IMR-90 (cell line): ENCODE results near the gene SLC25A11. TPM values are rescaled to one million over a fixed set of nuclear protein-coding genes. Genes with fewer than 3 reads are reported as not detected.
A peak's percentile ranks its signal among the peaks of the same experiment; 100 is the strongest.

ENCODE experiments used
- ATAC-seq: fragments of 200-7000 bp; cut with Tn5 transposase; 2 replicates; pipeline ENCODE4 v1.9.1; 2020; ENCODE audit warnings: low read depth, mild to moderate bottlenecking, moderate library complexity
- BruUV-seq: library from RNA; stranded (reverse); fragments of 400-500 nt; replicated peaks from 2 replicates; lab custom pipeline; 2021; lab: Mats Ljungman, UMichigan
- CTCF ChIA-PET: fragments of 300-600 bp; formaldehyde crosslinking; extraction: SDS; loops from one replicate; lab custom pipeline; 2021; ENCODE audit warnings: antibody characterized with exemption; lab: Yijun Ruan, JAX
- POLR2A ChIA-PET: fragments of 300-600 bp; sonication (Branson Sonifier 250); formaldehyde crosslinking; loops from one replicate; lab custom pipeline; 2022; ENCODE audit warnings: antibody characterized with exemption; ENCODE audit not compliant: unreplicated experiment; lab: Charles Lee
- DNase-seq: peaks from one replicate; pipeline ENCODE4 v3.0.0; 2013
- H2AFZ ChIP-seq: replicated peaks from 2 replicates; pipeline ENCODE3; 2013; ENCODE audit warnings: low read length, mild to moderate bottlenecking; ENCODE audit not compliant: poor library complexity
- H2AK5ac ChIP-seq: 2 replicates; pipeline ENCODE4 v1.6.1; 2013; ENCODE audit warnings: low read depth, low read length, inconsistent platforms
- H2AK9ac ChIP-seq: replicated peaks from 2 replicates; pipeline ENCODE3; 2013; ENCODE audit warnings: mild to moderate bottlenecking, low read depth, low read length, moderate library complexity; ENCODE audit not compliant: poor library complexity
- H2BK120ac ChIP-seq: 2 replicates; pipeline ENCODE4 v1.6.1; 2013; ENCODE audit warnings: low read depth, low read length, inconsistent platforms
- H2BK15ac ChIP-seq: 3 replicates; pipeline ENCODE4 v1.6.1; 2013; ENCODE audit warnings: low read depth, low read length, inconsistent platforms
- H2BK20ac ChIP-seq: 2 replicates; pipeline ENCODE4 v1.6.1; 2013; ENCODE audit warnings: low read depth, mild to moderate bottlenecking, inconsistent platforms, low read length, moderate library complexity
- H2BK5ac ChIP-seq: 2 replicates; pipeline ENCODE4 v1.6.1; 2013; ENCODE audit warnings: mild to moderate bottlenecking, low read depth, low read length, inconsistent platforms; ENCODE audit not compliant: poor library complexity, severe bottlenecking
- H3K14ac ChIP-seq: replicated peaks from 2 replicates; pipeline ENCODE4 v1.6.1; 2013; ENCODE audit warnings: low read depth, low read length, inconsistent platforms
- H3K18ac ChIP-seq: 2 replicates; pipeline ENCODE4 v1.6.1; 2013; ENCODE audit warnings: low read depth, low read length, control low read depth
- H3K23ac ChIP-seq: 2 replicates; pipeline ENCODE4 v1.6.1; 2013; ENCODE audit warnings: low read depth, low read length, inconsistent platforms
- H3K27ac ChIP-seq: 2 replicates; pipeline ENCODE4 v1.5.1; 2013; ENCODE audit warnings: mild to moderate bottlenecking, control low read depth, low read length; ENCODE audit not compliant: insufficient read depth
- H3K27me3 ChIP-seq: 2 replicates; pipeline ENCODE4 v1.6.1; 2013; ENCODE audit warnings: low read length; ENCODE audit not compliant: control insufficient read depth, insufficient read depth
- H3K36me3 ChIP-seq: 2 replicates; pipeline ENCODE4 v1.6.1; 2013; ENCODE audit warnings: low read length, mixed read lengths; ENCODE audit not compliant: control insufficient read depth, insufficient read depth
- H3K4ac ChIP-seq: 2 replicates; pipeline ENCODE4 v1.6.1; 2013; ENCODE audit warnings: low read depth, low read length, inconsistent platforms
- H3K4me1 ChIP-seq: 2 replicates; pipeline ENCODE4 v1.6.1; 2013; ENCODE audit warnings: low read length, mixed read lengths; ENCODE audit not compliant: control insufficient read depth, insufficient read depth
- H3K4me2 ChIP-seq: 2 replicates; pipeline ENCODE4 v1.6.1; 2013; ENCODE audit warnings: low read depth, mild to moderate bottlenecking, control low read depth, low read length, moderate library complexity
- H3K4me3 ChIP-seq: 2 replicates; pipeline ENCODE4 v1.5.1; 2013; ENCODE audit warnings: low read depth, mild to moderate bottlenecking, control low read depth, low read length, moderate library complexity; ENCODE audit not compliant: insufficient read depth
- H3K56ac ChIP-seq: 2 replicates; pipeline ENCODE4 v1.6.1; 2013; ENCODE audit warnings: low read length, inconsistent platforms; ENCODE audit not compliant: insufficient read depth; ENCODE audit errors: extremely low read depth
- H3K79me1 ChIP-seq, 2 experiments: 2 replicates each; pipeline ENCODE4 v1.6.1; 2013; ENCODE audit warnings: low read length in 2 of 2, inconsistent platforms in 1 of 2, low read depth in 1 of 2
- H3K9ac ChIP-seq: 2 replicates; pipeline ENCODE4 v1.6.1; 2013; ENCODE audit warnings: low read depth, low read length, control low read depth
- H3K9me1 ChIP-seq: 2 replicates; pipeline ENCODE4 v1.6.1; 2013; ENCODE audit warnings: low read length, inconsistent platforms; ENCODE audit not compliant: insufficient read depth
- H3K9me3 ChIP-seq: 2 replicates; pipeline ENCODE4 v1.6.1; 2013; ENCODE audit warnings: low read length; ENCODE audit not compliant: control insufficient read depth, insufficient read depth
- H4K20me1 ChIP-seq: 2 replicates; pipeline ENCODE4 v1.6.1; 2013; ENCODE audit warnings: low read length, inconsistent platforms; ENCODE audit not compliant: insufficient read depth
- H4K5ac ChIP-seq: 2 replicates; pipeline ENCODE4 v1.6.1; 2013; ENCODE audit warnings: mild to moderate bottlenecking, low read depth, low read length, control low read depth
- H4K8ac ChIP-seq, 2 experiments: 2 replicates each; pipeline ENCODE4 v1.6.1; 2013; ENCODE audit warnings: low read depth in 2 of 2, low read length in 2 of 2, control low read depth in 1 of 2, inconsistent platforms in 1 of 2
- H4K91ac ChIP-seq: 2 replicates; pipeline ENCODE4 v1.6.1; 2013; ENCODE audit warnings: low read depth, low read length, inconsistent platforms; ENCODE audit not compliant: insufficient read depth
- BHLHE40 ChIP-seq: fragments of 150-350 bp; IDR thresholded peaks from 2 replicates; pipeline ENCODE4 v1.6.1; 2016; ENCODE audit warnings: mild to moderate bottlenecking, low read depth, low read length
- CEBPB ChIP-seq: IDR thresholded peaks from 2 replicates; pipeline ENCODE4 v1.6.1; 2012; ENCODE audit warnings: low read depth, low read length, improper control_type of control experiment
- FOS ChIP-seq: fragments of 150-350 bp; IDR thresholded peaks from 2 replicates; pipeline ENCODE4 v1.6.1; 2016; ENCODE audit warnings: low read depth, low read length
- MAFK ChIP-seq: IDR thresholded peaks from 2 replicates; pipeline ENCODE4 v1.6.1; 2012; ENCODE audit warnings: low read depth, low read length, improper control_type of control experiment
- MAZ ChIP-seq: IDR thresholded peaks from 2 replicates; pipeline ENCODE4 v1.6.1; 2012; ENCODE audit warnings: low read depth, mild to moderate bottlenecking, low read length, improper control_type of control experiment, moderate library complexity, borderline replicate concordance
- POLR2A ChIP-seq: IDR thresholded peaks from 2 replicates; pipeline ENCODE4 v1.6.1; 2012; ENCODE audit warnings: mild to moderate bottlenecking, low read depth, low read length
- RAD21 ChIP-seq: IDR thresholded peaks from 2 replicates; pipeline ENCODE4 v1.6.1; 2012; ENCODE audit warnings: low read length, improper control_type of control experiment
- RCOR1 ChIP-seq: IDR thresholded peaks from 2 replicates; pipeline ENCODE4 v1.6.1; 2012; ENCODE audit warnings: mild to moderate bottlenecking, low read length, improper control_type of control experiment; ENCODE audit not compliant: insufficient replicate concordance
- RFX5 ChIP-seq: IDR thresholded peaks from 2 replicates; pipeline ENCODE4 v1.8.0; 2012; ENCODE audit warnings: low read depth, mild to moderate bottlenecking, low read length, moderate library complexity
- SMC3 ChIP-seq: fragments of 150-350 bp; IDR thresholded peaks from 2 replicates; pipeline ENCODE4 v1.6.1; 2016; ENCODE audit warnings: low read depth, mild to moderate bottlenecking, antibody characterized with exemption, low read length, moderate library complexity
- WGBS, 2 experiments: methylation state at CpG; one replicate each; pipeline versions ENCODE4 v1.1.5 to v1.1.7; 2013; ENCODE audit warnings: missing lambda C conversion rate in 2 of 2; ENCODE audit not compliant: insufficient read length in 1 of 2; ENCODE audit errors: extremely low coverage in 2 of 2; 5-methylcytosine and 5-hydroxymethylcytosine counted together
- dilution Hi-C: fragments of 300-500 bp; cut with HindIII; formaldehyde crosslinking; loops from one replicate; pipeline ENCODE4 v1.14.3; 2018; ENCODE audit warnings: low sequenced_read_pairs; ENCODE audit not compliant: unreplicated experiment
- in situ Hi-C: fragments of 300-500 bp; cut with MboI; formaldehyde crosslinking; loops from 3 replicates; pipeline ENCODE4 v1.14.3; 2019; ENCODE audit warnings: low sequenced_read_pairs, inconsistent platforms, mixed read lengths
- intact Hi-C: fragments of 100-400 bp; cut with micrococcal nuclease; formaldehyde crosslinking; loops from 2 replicates; pipeline ENCODE4 v1.10.0; 2022
- polyA plus RNA-seq, 3 experiments: library from polyadenylated mRNA; depleted of rRNA; stranded (reverse); fragments of >200 nt; gene quantifications; 2 replicates each; pipeline ENCODE4 v1.2.3, GENCODE V29; 2012; ENCODE audit warnings: low replicate concordance in 1 of 3
- total RNA-seq: library from RNA; depleted of rRNA; stranded (reverse); fragments of >200 nt; gene quantifications from 2 replicates; pipeline ENCODE4 v1.2.3, GENCODE V29; 2012
- TF ChIP-seq, protein P1 (sequence below): conservative IDR thresholded peaks from 2 replicates; pipeline ENCODE4 v1.5.1; 2012; ENCODE audit warnings: mild to moderate bottlenecking, low read depth, low read length, improper control_type of control experiment
- TF ChIP-seq, protein P2 (sequence below): fragments of 150-350 bp; IDR thresholded peaks from 2 replicates; pipeline ENCODE4 v1.6.1; 2016; ENCODE audit warnings: low read depth, mild to moderate bottlenecking, low read length, moderate library complexity, borderline replicate concordance

Gene SLC25A11
- total and polyA plus RNA-seq, 2 of the 4 experiments (the other 2 are of a cell fraction), result 35.0 to 62.2 TPM

DNA sequence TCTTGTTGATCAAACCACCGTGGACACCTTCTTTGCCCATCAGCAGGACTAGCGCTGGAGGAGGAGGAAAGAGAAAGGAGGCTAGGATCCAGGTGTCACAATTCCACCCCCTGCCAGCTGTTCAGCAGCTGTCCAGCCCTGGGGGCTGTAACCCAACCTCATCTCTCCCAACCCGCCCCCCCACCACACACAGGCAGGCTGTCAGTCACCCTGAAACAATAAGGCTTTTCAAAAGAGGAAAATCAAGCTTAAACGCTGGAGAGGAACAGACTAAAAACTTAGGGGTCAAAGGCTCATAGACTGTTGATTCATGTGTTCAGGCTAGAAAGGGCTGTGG, 6.1 kb upstream of the SLC25A11 start:
- H4K8ac ChIP-seq, result peak overlapping the region in 1 of 2 experiments; percentile 80; a peak in 1 of 4 replicates
- H3K27me3 ChIP-seq, result no peaks in the 10 kb centered on the region
- H3K4ac ChIP-seq, result peak overlapping the region; percentile 85
- H2BK120ac ChIP-seq, result no peak overlapping the region
- no peak overlapping the region for H2BK20ac ChIP-seq
- H3K4me3 ChIP-seq, result no peak overlapping the region
- peak overlapping the region; percentile 95 for H3K14ac ChIP-seq
- peaks cover 9 to 51% of the 10 kb centered on the region in 2 experiments; a peak in 3 of 4 replicates for H3K79me1 ChIP-seq
- peak overlapping the region; percentile 81 for H3K23ac ChIP-seq
- no peak overlapping the region for H2BK15ac ChIP-seq
- no CpG with 5 or more reads among the region's 4 CpGs for WGBS, 2 experiments
- no peak overlapping the region for H2AFZ ChIP-seq
- H4K91ac ChIP-seq, result no peak overlapping the region; the same call in 1 of the 2 replicates
- ChIA-PET CTCF (no interaction called here), POLR2A (interaction anchor here (1.3 to 2.2 kb wide), 2 partner anchors 21 to 41 kb away, joined by 4 to 6 read pairs; partner anchors contain the start of genes CAMTA2 and SPAG7)
- in situ Hi-C loops (no loop called here), intact Hi-C loops (no loop called here), dilution Hi-C loops (no loop called here)
- TF ChIP-seq, protein P1, sequence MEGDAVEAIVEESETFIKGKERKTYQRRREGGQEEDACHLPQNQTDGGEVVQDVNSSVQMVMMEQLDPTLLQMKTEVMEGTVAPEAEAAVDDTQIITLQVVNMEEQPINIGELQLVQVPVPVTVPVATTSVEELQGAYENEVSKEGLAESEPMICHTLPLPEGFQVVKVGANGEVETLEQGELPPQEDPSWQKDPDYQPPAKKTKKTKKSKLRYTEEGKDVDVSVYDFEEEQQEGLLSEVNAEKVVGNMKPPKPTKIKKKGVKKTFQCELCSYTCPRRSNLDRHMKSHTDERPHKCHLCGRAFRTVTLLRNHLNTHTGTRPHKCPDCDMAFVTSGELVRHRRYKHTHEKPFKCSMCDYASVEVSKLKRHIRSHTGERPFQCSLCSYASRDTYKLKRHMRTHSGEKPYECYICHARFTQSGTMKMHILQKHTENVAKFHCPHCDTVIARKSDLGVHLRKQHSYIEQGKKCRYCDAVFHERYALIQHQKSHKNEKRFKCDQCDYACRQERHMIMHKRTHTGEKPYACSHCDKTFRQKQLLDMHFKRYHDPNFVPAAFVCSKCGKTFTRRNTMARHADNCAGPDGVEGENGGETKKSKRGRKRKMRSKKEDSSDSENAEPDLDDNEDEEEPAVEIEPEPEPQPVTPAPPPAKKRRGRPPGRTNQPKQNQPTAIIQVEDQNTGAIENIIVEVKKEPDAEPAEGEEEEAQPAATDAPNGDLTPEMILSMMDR, result no peak
- TF ChIP-seq, protein P2, sequence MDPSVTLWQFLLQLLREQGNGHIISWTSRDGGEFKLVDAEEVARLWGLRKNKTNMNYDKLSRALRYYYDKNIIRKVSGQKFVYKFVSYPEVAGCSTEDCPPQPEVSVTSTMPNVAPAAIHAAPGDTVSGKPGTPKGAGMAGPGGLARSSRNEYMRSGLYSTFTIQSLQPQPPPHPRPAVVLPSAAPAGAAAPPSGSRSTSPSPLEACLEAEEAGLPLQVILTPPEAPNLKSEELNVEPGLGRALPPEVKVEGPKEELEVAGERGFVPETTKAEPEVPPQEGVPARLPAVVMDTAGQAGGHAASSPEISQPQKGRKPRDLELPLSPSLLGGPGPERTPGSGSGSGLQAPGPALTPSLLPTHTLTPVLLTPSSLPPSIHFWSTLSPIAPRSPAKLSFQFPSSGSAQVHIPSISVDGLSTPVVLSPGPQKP, result no peak
- TF ChIP-seq RAD21 (no peak), RFX5 (no peak), FOS (no peak), SMC3 (no peak), MAZ (no peak), POLR2A (no peak), BHLHE40 (no peak), RCOR1 (no peak), CEBPB (no peak), MAFK (no peak)
- H3K56ac ChIP-seq, result peak overlapping the region; percentile 94; the same call in 1 of the 2 replicates
- H3K4me2 ChIP-seq, result peak overlapping the region; percentile 78
- no peak for DNase-seq
- H4K5ac ChIP-seq, result no peak overlapping the region
- H3K9me3 ChIP-seq, result no peaks in the 10 kb centered on the region
- H3K4me1 ChIP-seq, result peaks cover 21% of the 10 kb centered on the region
- peak overlapping the region; percentile 97 for H3K9ac ChIP-seq
- peak overlapping the region; percentile 98 for H2BK5ac ChIP-seq
- H3K9me1 ChIP-seq, result peaks cover 14% of the 10 kb centered on the region; the same call in 1 of the 2 replicates
- peaks cover 66% of the 10 kb centered on the region for H4K20me1 ChIP-seq
- no peak overlapping the region for H2AK5ac ChIP-seq
- no peak overlapping the region for H3K18ac ChIP-seq
- H3K36me3 ChIP-seq, result peaks cover 41% of the 10 kb centered on the region
- no peak for ATAC-seq
- no TSS peak for BruUV-seq
- no peak overlapping the region for H2AK9ac ChIP-seq
- peak overlapping the region; percentile 96 for H3K27ac ChIP-seq
